HepG2 (cell line): Measurements from ENCODE around the gene NUDT17. TPM values are rescaled to one million over a fixed set of nuclear protein-coding genes. Genes with fewer than 3 reads are reported as not detected.

ENCODE experiments used
- ATAC-seq: fragments of 200-7000 bp; cut with Tn5 transposase; 3 replicates; pipeline ENCODE4 v1.9.1; 2020; ENCODE audit warnings: mild to moderate bottlenecking, moderate library complexity
- BruUV-seq: library from RNA; stranded (reverse); fragments of 400-500 nt; replicated peaks from 2 replicates; lab custom pipeline; 2021; lab: Mats Ljungman, UMichigan
- CTCF ChIA-PET: fragments of 300-600 bp; formaldehyde crosslinking; extraction: SDS; loops from one replicate; lab custom pipeline; 2021; ENCODE audit warnings: low total read pairs, inconsistent platforms, low intra/inter-chr PET ratio; lab: Yijun Ruan, JAX
- POLR2A ChIA-PET: fragments of 350-600 bp; sonication (Branson Sonifier 250); formaldehyde crosslinking; loops from one replicate; lab custom pipeline; 2020; ENCODE audit warnings: antibody characterized with exemption, inconsistent platforms; lab: Yijun Ruan, JAX
- DNase-seq: peaks from one replicate; pipeline ENCODE4 v3.0.0-alpha.2; 2015; ENCODE audit warnings: low spot score
- FAIRE-seq: peaks from 3 replicates; lab custom pipeline; 2011; peaks lifted over from hg19 to GRCh38; lab: Jason Lieb, UNC
- H2AFZ ChIP-seq: one replicate; pipeline ENCODE4 v1.6.1; 2011; ENCODE audit warnings: low read length, inconsistent platforms
- H3K27ac ChIP-seq: fragments of 300-600 bp; 3 replicates; pipeline ENCODE4 v1.8.0; 2011; ENCODE audit warnings: mixed run types, mild to moderate bottlenecking, mixed read lengths, low read length, inconsistent platforms; ENCODE audit not compliant: insufficient read depth; ENCODE audit errors: extremely low read length
- H3K27me3 ChIP-seq, 2 experiments: fragments of 200-600 bp in 1 of 2; 2 replicates in 1 of 2; 3 replicates in 1 of 2; pipeline versions ENCODE4 v1.6.0 to v1.8.0; 2011; ENCODE audit warnings: low read length in 2 of 2, mild to moderate bottlenecking in 2 of 2, moderate library complexity in 2 of 2, inconsistent platforms in 1 of 2; ENCODE audit not compliant: insufficient read depth in 2 of 2, control insufficient read depth in 1 of 2
- H3K36me3 ChIP-seq, 2 experiments: fragments of 200-600 bp in 1 of 2; replicated peaks in 1 of 2; 2 replicates in 1 of 2; 3 replicates in 1 of 2; pipeline versions ENCODE4 v1.5.1 to v1.8.0; 2011; ENCODE audit warnings: low read length in 2 of 2, inconsistent platforms in 1 of 2; ENCODE audit not compliant: insufficient read depth in 2 of 2, control insufficient read depth in 1 of 2
- H3K4me1 ChIP-seq: 2 replicates; pipeline ENCODE4 v1.5.1; 2012; ENCODE audit warnings: low read length, inconsistent platforms; ENCODE audit not compliant: insufficient read depth
- H3K4me2 ChIP-seq: 2 replicates; pipeline ENCODE4 v1.6.0; 2011; ENCODE audit warnings: low read depth, low read length, inconsistent platforms
- H3K4me3 ChIP-seq, 3 experiments: fragments of 200-600 bp in 1 of 3; sonication (generic), shearing (Covaris generic) in 1 of 3; replicated peaks in 1 of 3; 2 replicates each; pipeline ENCODE4 v1.5.1; 2011 to 2016; ENCODE audit warnings: low read length in 3 of 3, inconsistent platforms in 2 of 3, low read depth in 2 of 3, mild to moderate bottlenecking in 2 of 3, control low read depth in 1 of 3, mixed read lengths in 1 of 3; ENCODE audit not compliant: insufficient read depth in 1 of 3
- H3K79me2 ChIP-seq: one replicate; pipeline ENCODE4 v1.6.1; 2011; ENCODE audit warnings: low read length, inconsistent platforms; ENCODE audit not compliant: insufficient read depth
- H3K9ac ChIP-seq: 2 replicates; pipeline ENCODE4 v1.6.0; 2011; ENCODE audit warnings: mild to moderate bottlenecking, low read depth, low read length, inconsistent platforms; ENCODE audit not compliant: insufficient read depth
- H3K9me3 ChIP-seq: 2 replicates; pipeline ENCODE4 v1.5.1; 2012; ENCODE audit warnings: mild to moderate bottlenecking, low read length
- H4K20me1 ChIP-seq: 2 replicates; pipeline ENCODE4 v1.6.0; 2011; ENCODE audit warnings: inconsistent platforms, mild to moderate bottlenecking, low read length, moderate library complexity; ENCODE audit not compliant: insufficient read depth
- ATAD3A ChIP-seq: sonication (generic); formaldehyde crosslinking; IDR thresholded peaks from 2 replicates; pipeline ENCODE4 v1.4.0; 2020; ENCODE audit warnings: missing genetic modification reagents
- ELK4 ChIP-seq: sonication (generic); formaldehyde crosslinking; IDR thresholded peaks from 2 replicates; pipeline ENCODE4 v1.9.0; 2021; ENCODE audit warnings: missing genetic modification reagents, borderline replicate concordance
- FOXA1 ChIP-seq, 2 experiments: fragments of 450-650 bp in 1 of 2; sonication (generic) in 1 of 2; formaldehyde crosslinking in 1 of 2; IDR thresholded peaks; 2 replicates each; pipeline versions ENCODE4 v1.4.0 to v1.6.1; 2016 to 2020; ENCODE audit warnings: missing genetic modification reagents in 1 of 2
- GATAD1 ChIP-seq: IDR thresholded peaks from 2 replicates; pipeline ENCODE4 v1.6.1; 2016; ENCODE audit warnings: missing genetic modification reagents, missing compliant biosample characterization
- HNRNPK ChIP-seq: fragments of 200-400 bp; formaldehyde crosslinking; IDR thresholded peaks from 2 replicates; pipeline ENCODE4 v1.6.1; 2018; ENCODE audit warnings: low read length, low read depth, moderate library complexity, mild to moderate bottlenecking; ENCODE audit not compliant: poor library complexity, severe bottlenecking
- NFE2 ChIP-seq: sonication (generic); formaldehyde crosslinking; IDR thresholded peaks from 2 replicates; pipeline ENCODE4 v1.4.0; 2020; ENCODE audit warnings: missing genetic modification reagents
- NR2C2 ChIP-seq: sonication (generic); formaldehyde crosslinking; IDR thresholded peaks from 2 replicates; pipeline ENCODE4 v1.4.0; 2020; ENCODE audit warnings: missing genetic modification reagents, mild to moderate bottlenecking, moderate library complexity, borderline replicate concordance
- SNAI1 ChIP-seq: sonication (generic); formaldehyde crosslinking; IDR thresholded peaks from 2 replicates; pipeline ENCODE4 v1.5.0; 2020; ENCODE audit warnings: mild to moderate bottlenecking, missing genetic modification reagents, borderline replicate concordance
- TEAD2 ChIP-seq: sonication (generic); formaldehyde crosslinking; IDR thresholded peaks from 2 replicates; pipeline ENCODE4 v1.9.0; 2021; ENCODE audit warnings: missing genetic modification reagents
- TEF ChIP-seq: sonication (generic); formaldehyde crosslinking; IDR thresholded peaks from 2 replicates; pipeline ENCODE4 v1.5.0; 2020; ENCODE audit warnings: missing genetic modification reagents
- ZNF431 ChIP-seq: sonication (generic); formaldehyde crosslinking; IDR thresholded peaks from 2 replicates; pipeline ENCODE4 v1.9.0; 2022; ENCODE audit warnings: missing genetic modification reagents, low read depth, mild to moderate bottlenecking, borderline replicate concordance
- ZSCAN29 ChIP-seq: sonication (generic); formaldehyde crosslinking; conservative IDR thresholded peaks from 2 replicates; pipeline ENCODE4 v1.4.0; 2020; ENCODE audit warnings: mild to moderate bottlenecking, missing genetic modification reagents
- WGBS: methylation state at CpG from one replicate; pipeline ENCODE4 v1.1.6; 2017; ENCODE audit warnings: low lambda C conversion rate; 5-methylcytosine and 5-hydroxymethylcytosine counted together
- in situ Hi-C: cut with HindIII; loops from 2 replicates; pipeline ENCODE4 v1.10.0; 2017; ENCODE audit warnings: low pct_unique_long_range_greater_than_20kb; ENCODE audit not compliant: extremely low pct_ligation_motif_present
- intact Hi-C: fragments of 100-400 bp; cut with micrococcal nuclease; formaldehyde crosslinking; loops from one replicate; pipeline ENCODE4 v1.10.0; 2022; ENCODE audit not compliant: unreplicated experiment
- polyA plus RNA-seq, 8 experiments: library from polyadenylated mRNA; depleted of rRNA in 3 of 8; stranded (reverse) in 7 of 8; unstranded in 1 of 8; fragments of >200 nt; fragmentation: Illumina TruSeq in 4 of 8; extraction: Trizol in 4 of 8; gene quantifications; 2 replicates each; pipeline versions ENCODE4 v1.2.1 to v1.2.3, GENCODE V29; 2011 to 2016; ENCODE audit warnings: low read depth in 4 of 8, missing spikeins in 1 of 8, mixed read lengths in 1 of 8; ENCODE audit not compliant: insufficient read depth in 1 of 8
- total RNA-seq, 5 experiments: library from RNA; depleted of rRNA; stranded (reverse); fragments of >200 nt; fragmentation: Illumina TruSeq; extraction: Trizol; gene quantifications; 2 replicates each; pipeline ENCODE4 v1.2.3, GENCODE V29; 2016; ENCODE audit warnings: low read depth in 1 of 5

Gene NUDT17
- total and polyA plus RNA-seq, 2 of the 13 experiments (the other 11 are each of a cell fraction or from before 2014, with no cell fraction given), result 2.6 to 5.8 TPM

- peak; percentile 15 for FAIRE-seq
- POLR2A ChIA-PET, result no interaction called here
Observed at GRCh38 chr1:145804235-145805045, 41.0 kb upstream of the NUDT17 start.

More at GRCh38 chr1:145804235-145805045, 41.0 kb upstream of the NUDT17 start:
- ATAC-seq, result no peak
- TF ChIP-seq ZNF431 (CRISPR knock-in tag), result no peak
- no peak for TF ChIP-seq ATAD3A (CRISPR knock-in tag)
- TF ChIP-seq FOXA1 (IDR thresholded peaks at IDR 0.05), result no peak
- no peak for TF ChIP-seq FOXA1 (CRISPR knock-in tag; IDR thresholded peaks at IDR 0.05)
- TF ChIP-seq ZSCAN29, result no peak
- TF ChIP-seq GATAD1, result no peak
- no peak for TF ChIP-seq TEAD2
- no peak for TF ChIP-seq ELK4
- TF ChIP-seq NFE2 (CRISPR knock-in tag), result no peak
- no peak for TF ChIP-seq TEF (CRISPR knock-in tag)
- TF ChIP-seq NR2C2 (CRISPR knock-in tag), result no peak
- TF ChIP-seq SNAI1 (CRISPR knock-in tag), result no peak
- TF ChIP-seq HNRNPK, result no peak
- H3K36me3 ChIP-seq, result peaks cover 0 to 2% of the 10 kb centered on the region in 2 experiments; a peak in 2 of 5 replicates
- in situ Hi-C loops (no loop called here), intact Hi-C loops (no loop called here)
- no peak overlapping the region for H2AFZ ChIP-seq
- H3K27me3 ChIP-seq, result no peaks in the 10 kb centered on the region
- no peak overlapping the region for H3K4me2 ChIP-seq
- H3K4me3 ChIP-seq, result no peak overlapping the region
- peaks cover 23% of the 10 kb centered on the region for H3K79me2 ChIP-seq
- no peaks in the 10 kb centered on the region for H4K20me1 ChIP-seq
- H3K4me1 ChIP-seq, result no peaks in the 10 kb centered on the region
- 96% methylated on average over 3 of the region's 3 CpGs for WGBS
- no peak overlapping the region for H3K9ac ChIP-seq
- no peak overlapping the region for H3K27ac ChIP-seq
- DNase-seq, result no peak
- H3K9me3 ChIP-seq, result no peaks in the 10 kb centered on the region
- CTCF ChIA-PET, result no interaction called here
- BruUV-seq, result no TSS peak
